ENCODE results near the gene ZBTB4.

The ZBTB4 gene

DNA sequence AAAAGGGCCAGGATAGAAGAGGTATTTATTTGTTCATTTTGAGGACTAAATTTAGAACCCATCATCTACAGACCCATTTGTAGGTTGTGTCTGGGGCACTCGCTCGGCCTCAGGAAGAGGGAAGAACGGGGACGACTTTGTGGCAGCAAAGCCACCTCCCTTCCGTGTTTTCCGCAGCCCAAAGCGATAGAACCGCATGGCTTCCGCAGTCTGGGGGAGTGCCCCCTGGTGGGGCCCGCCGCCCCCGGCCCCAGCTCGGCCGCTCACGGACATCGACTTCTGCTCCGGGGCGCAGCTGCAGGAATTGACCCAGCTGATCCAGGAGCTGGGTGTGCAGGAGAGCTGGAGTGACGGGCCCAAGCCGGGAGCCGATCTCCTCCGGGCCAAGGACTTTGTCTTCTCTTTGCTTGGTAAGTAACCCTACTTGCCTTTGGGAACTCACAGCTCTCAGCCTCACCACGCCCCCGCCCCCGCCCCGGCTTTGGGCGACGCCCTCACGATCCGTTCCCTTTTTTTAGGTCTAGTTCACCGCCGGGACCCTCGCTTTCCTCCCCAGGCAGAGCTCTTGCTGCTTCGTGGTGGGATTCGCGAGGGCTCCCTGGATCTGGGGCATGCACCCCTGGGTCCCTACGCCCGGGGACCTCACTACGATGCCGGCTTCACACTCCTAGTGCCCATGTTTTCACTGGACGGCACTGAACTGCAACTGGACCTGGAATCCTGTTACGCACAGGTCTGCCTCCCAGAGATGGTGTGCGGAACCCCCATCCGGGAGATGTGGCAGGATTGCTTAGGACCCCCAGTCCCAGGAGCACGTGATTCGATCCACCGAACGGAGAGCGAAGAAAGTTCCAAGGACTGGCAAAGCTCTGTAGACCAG lies 43.5 kb downstream of the ZBTB4 start:
- TF ChIP-seq ZNF274 (IDR thresholded peaks at IDR 0.05; ENCODE audit: low read depth, low read length) = no peak
- H3K4me3 ChIP-seq (ENCODE audit: low read length) = peak overlapping the region; percentile 61

DNA sequence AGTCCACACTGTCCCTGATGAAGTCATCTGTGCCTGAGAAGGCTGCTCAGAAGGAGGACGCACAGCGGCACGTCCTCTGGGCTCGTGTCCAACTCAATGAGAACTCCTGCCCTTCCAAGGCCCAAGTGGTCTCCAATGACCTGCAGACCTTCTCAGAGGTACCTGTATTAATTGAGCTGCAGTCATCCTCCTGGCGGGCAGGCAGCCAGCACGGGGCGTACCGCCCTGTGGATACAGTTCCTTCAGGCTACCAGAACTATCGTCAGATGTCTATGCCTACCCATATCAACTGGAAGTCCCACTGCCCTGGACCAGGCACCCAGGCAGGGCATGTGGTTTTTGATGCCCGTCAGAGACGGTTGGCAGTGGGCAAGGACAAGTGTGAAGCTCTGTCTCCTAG lies 47.1 kb downstream of the ZBTB4 start:
- H3K4me3 ChIP-seq (ENCODE audit: low read length) = no peak overlapping the region
- TF ChIP-seq ZNF274 (IDR thresholded peaks at IDR 0.05; ENCODE audit: low read depth, low read length) = no peak

DNA sequence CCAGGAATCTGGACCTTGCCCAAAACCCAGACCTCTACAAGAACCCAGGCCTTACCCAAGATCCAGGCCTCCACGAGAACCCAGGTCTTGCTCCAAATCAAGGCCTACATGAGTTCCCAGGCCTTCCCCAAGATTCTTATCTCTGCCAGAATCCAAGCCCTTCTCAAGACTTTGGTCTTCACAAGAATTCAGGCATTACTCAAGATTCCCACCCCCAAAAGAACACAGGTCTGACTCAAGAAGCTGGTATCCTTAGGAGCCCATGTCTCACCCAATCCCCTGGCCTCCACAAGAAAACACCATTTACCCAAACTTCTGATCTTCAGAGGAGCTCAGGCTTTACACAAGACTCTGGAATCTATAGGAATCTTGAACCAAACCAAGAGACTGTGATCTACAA lies 48.2 kb downstream of the ZBTB4 start:
- no peak for TF ChIP-seq ZNF274 (IDR thresholded peaks at IDR 0.05; ENCODE audit: low read depth, low read length)
- no peak overlapping the region for H3K4me3 ChIP-seq (ENCODE audit: low read length)

DNA sequence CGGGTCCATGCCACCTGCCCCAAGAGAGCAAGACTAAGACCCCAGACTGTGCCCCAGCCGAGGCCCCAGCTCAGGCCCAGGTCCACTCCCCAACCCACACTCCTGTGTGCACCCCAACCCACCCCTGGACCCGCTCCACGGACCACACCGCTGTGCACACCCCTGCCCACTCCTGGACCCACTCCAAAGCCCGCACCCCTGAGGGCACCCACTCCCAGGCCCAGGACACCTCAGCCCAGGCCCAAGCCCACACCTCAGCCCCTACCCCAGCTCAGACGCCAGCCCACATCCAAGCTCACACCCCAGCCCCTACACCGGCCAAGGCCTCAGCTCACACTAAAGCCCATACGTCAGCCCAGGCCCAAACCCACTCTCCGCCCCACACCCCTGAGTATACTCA lies 49.7 kb downstream of the ZBTB4 start:
- no peak for TF ChIP-seq ZNF274 (IDR thresholded peaks at IDR 0.05; ENCODE audit: low read depth, low read length)
- no peak overlapping the region for H3K4me3 ChIP-seq (ENCODE audit: low read length)

DNA sequence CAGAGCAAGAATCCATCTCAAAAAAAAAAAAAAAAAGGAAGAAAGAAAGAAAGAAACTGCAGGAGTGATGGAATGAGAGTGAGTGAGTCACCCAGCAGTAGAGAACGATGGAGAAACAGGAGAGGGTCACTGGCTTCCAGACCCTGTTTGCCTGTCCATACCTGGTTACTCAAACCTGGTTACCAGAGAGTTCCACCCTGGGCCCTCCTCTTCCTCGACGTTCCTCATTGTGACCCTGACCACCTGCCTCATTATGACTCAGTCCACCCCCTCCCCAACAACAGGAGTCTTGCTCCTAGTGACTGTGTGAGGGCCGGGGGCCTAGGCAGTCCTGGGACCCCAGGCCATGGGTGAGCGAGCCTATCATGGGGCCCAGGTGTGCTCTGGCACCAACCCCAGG lies 50.9 kb downstream of the ZBTB4 start, which contains the start of gene SPEM3:
SPEM3 (plus strand) TSS at position 301 of the 400 bp plus-strand sequence; CDS start at position 347, 46 bp downstream.
- no peak within 1 kb of the TSS for H3K4me3 ChIP-seq (ENCODE audit: low read length)
- TF ChIP-seq ZNF274 (IDR thresholded peaks at IDR 0.05; ENCODE audit: low read depth, low read length) = no peak

DNA sequence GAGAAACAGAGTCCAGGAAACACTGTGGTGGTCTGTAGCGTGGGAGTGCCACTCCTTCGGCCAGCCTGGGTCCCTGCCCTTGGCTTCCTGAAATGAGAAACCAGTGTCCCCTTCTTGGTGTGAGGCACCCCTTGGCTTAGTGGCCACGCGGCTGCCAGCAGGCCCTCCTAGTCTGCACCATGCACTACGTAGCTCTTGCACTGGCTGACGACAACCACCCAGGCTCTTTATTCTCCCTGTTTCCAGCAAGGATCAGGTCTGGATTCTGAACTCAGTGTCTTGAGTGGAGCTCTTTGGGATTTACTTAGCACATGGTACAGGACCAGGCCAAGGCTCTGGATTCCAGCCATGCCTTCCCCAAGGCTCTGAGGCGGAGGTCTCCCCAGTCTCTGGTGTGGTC lies 51.9 kb downstream of the ZBTB4 start:
- H3K4me3 ChIP-seq (ENCODE audit: low read length) = no peak overlapping the region
- no peak for TF ChIP-seq ZNF274 (IDR thresholded peaks at IDR 0.05; ENCODE audit: low read depth, low read length)

DNA sequence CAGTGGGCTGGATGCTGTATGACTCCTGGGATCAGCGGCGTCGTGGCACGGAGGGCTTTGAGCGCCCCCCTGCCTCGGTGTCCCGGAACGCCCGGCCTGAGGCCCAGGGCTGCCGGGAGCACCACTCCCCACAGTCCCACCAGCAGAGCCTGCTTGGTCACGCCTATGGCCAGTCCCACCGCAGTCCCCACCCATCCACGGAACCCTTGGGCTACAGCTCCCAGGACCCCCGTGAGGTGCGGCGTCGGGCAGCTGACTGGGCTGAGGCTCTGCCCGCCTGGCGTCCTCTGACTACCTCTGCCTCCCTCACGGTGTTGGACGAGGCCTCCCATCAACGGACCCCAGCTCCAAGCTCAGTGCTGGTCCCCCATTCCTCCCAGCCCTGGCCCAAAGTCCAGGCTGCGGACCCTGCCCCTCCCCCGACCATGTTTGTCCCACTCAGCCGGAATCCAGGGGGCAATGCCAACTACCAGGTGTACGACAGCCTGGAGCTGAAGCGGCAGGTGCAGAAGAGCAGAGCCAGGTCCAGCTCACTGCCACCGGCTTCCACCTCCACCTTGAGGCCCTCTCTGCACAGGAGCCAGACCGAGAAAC lies 52.4 kb downstream of the ZBTB4 start:
- no peak overlapping the region for H3K4me3 ChIP-seq (ENCODE audit: low read length)
- TF ChIP-seq ZNF274 (IDR thresholded peaks at IDR 0.05; ENCODE audit: low read depth, low read length) = no peak

DNA sequence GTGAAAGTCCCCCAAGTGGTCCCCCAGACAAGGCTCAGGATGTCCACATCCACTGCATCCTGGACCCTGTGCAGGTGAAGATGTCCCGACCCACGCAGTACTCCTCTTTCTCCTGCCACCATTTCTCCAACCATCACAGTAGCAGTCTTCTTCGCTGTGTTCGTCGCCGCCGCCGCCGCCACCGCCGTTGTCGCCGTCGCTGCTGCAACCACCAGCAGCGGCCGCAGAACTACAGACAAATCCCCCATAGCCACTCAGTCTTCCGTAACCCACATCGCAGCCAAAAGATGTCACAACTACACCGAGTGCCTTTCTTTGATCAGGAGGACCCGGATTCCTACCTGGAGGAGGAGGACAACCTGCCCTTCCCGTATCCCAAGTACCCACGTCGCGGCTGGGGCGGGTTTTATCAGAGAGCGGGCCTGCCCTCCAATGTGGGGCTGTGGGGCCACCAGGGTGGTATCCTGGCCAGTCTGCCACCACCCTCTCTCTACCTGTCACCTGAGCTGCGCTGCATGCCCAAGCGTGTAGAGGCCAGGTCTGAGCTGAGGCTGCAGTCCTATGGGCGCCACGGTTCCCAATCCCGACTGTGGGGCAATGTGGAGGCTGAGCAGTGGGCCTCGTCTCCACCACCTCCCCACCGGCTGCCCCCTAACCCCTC lies 53.1 kb downstream of the ZBTB4 start:
- H3K4me3 ChIP-seq (ENCODE audit: low read length) = no peak overlapping the region

DNA sequence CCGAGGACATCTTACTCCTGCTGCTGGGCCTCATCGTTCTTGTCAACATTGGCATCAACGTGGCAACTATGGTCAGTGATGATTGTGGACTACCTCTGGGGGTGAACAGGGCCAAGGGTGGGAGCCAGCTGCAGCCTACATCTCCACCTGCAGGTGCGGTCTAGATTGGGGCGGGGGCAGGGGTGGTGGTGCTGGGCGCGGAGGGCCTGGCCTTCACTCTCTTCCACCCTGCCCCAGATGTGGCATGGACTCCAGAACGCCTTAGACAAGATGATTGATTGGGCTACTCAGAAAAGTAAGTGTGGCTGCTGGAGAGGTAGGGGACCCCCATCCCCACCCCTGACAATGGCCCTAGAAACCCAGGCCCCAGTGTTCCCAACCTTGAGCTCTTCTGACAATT lies 53.7 kb downstream of the ZBTB4 start:
- H3K4me3 ChIP-seq (ENCODE audit: low read length) = no peak overlapping the region
- no peak for TF ChIP-seq ZNF274 (IDR thresholded peaks at IDR 0.05; ENCODE audit: low read depth, low read length)

More for the DNA sequence above, 53.1 kb downstream of the ZBTB4 start:
- no peak for TF ChIP-seq ZNF274 (IDR thresholded peaks at IDR 0.05; ENCODE audit: low read depth, low read length)

DNA sequence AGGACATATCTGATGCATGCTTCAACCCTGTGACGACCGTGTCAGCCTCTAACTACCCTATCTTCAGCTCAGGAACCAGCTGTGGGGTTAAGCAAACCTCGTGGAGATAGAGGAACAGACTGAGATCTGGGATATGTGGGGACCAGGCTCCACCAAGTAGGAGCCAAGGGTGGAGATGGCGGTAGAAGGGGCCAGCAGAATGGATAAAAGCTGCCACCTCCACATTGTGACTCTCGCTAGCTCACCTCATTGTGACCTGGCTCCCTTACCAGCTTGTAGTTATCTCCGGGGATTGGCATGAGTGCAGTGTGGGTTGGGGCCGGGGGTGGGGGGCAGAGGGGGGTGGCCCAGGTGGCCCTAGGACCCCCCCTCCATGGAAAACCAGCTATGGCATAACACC lies 54.1 kb downstream of the ZBTB4 start, which contains the start of gene SPEM2:
SPEM2 (plus strand) TSS at position 301 of the 400 bp plus-strand sequence; CDS start at position 374, 73 bp downstream.
- no peak for TF ChIP-seq ZNF274 (IDR thresholded peaks at IDR 0.05; ENCODE audit: low read depth, low read length)
- H3K4me3 ChIP-seq (ENCODE audit: low read length) = no peak within 1 kb of the TSS

DNA sequence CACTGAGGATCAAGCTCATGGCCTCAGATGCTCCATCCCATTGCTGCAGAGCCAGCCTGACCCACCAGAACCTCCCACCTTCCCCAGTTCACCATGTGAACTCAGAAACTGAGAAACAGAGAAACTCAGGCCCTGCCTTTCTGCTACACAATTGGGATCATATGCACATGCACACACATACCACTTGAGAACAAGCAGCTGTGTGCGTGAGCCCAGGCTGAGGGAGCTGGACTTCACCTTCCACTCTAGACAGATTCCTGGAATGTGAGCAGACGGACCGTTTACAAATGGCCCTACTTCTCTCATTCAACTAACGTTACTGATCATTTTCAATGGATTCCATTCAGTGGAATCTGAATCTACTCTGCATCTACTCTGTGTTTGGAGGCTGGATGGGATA lies 55.8 kb downstream of the ZBTB4 start:
- H3K4me3 ChIP-seq (ENCODE audit: low read length) = no peak overlapping the region
- TF ChIP-seq ZNF274 (IDR thresholded peaks at IDR 0.05; ENCODE audit: low read depth, low read length) = no peak

DNA sequence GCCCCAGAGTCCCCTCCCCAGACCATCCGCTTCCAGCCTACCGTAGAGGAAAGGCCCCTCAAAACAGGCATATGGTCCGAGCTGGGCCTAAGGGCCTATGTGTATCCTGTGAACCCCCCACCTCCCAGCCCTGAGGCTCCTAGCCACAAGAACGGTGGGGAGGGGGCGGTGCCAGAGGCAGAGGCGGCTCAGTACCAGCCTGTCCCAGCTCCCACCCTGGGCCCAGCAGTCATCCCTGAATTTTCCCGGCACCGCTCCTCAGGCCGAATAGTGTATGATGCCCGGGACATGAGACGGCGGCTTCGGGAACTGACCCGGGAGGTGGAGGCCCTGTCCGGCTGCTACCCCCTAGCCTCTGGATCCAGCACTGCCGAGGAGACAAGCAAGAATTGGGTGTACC lies 58.2 kb downstream of the ZBTB4 start:
- H3K4me3 ChIP-seq (ENCODE audit: low read length) = no peak overlapping the region
- no peak for TF ChIP-seq ZNF274 (IDR thresholded peaks at IDR 0.05; ENCODE audit: low read depth, low read length)

DNA sequence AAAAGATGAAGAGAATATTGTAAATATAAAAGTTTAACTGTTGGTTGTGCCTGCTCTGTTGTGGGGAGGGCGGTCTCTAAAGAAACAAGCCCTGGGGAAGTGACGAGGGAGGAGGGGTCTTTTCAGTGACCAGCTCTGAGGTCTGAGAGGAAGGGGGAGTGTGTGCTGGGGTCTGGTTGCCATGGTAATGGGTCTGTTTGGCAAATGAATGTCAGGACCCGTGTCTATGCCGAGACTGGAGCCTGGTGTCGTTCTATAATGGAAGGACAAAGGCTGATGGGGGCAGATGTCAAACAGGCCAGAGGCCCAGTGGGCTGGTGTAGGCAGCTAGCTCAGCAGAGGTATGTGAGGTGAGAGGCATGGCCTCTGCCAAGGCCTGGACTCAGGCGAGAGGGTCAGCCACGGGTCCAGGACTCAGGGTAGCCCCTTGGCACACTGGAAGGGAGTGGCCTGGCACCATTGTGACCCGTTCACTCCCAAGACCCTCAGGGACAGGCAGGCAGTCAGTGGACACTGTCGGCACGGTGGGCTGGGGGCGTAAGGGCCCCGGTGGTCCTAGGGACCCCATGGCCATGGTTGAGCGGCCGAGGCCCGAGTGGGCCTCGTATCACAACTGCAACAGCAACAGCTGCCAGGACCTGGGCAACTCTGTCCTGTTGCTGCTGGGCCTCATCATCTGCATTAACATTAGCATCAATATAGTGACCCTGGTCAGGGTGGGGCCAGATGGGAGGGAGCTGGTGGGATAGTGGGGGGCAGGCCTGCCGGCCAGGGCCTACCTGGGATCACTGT lies 59.4 kb downstream of the ZBTB4 start, which contains the start of gene SPEM1:
SPEM1 (plus strand) TSS at position 506 of the 792 bp plus-strand sequence; CDS start at position 567, 61 bp downstream.
- no peak within 1 kb of the TSS for H3K4me3 ChIP-seq (ENCODE audit: low read length)
- TF ChIP-seq ZNF274 (IDR thresholded peaks at IDR 0.05; ENCODE audit: low read depth, low read length) = no peak

Data from GM08714 (cell line).